ENCODE measurements around the gene MEP1B.

DNA sequence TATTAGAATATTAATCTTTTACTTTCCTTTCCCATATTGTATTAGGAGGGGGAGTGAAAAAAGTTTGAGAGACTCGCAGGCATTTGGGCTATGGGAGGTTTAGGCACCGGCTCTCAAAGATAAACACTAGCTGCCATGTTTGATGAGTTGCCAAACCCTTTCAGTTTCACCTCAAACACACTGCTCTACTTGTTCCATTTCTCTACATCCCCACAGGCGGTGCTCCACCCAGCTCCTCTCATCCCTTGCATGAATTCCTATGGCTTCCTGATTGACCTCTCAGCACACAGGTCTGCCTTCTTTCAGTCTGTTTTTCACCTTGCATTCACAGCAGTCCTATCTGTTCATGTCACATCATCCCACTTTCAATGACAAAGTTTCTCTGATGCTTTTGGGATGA, 65.7 kb downstream of the MEP1B start:
- TF ChIP-seq, protein P1, sequence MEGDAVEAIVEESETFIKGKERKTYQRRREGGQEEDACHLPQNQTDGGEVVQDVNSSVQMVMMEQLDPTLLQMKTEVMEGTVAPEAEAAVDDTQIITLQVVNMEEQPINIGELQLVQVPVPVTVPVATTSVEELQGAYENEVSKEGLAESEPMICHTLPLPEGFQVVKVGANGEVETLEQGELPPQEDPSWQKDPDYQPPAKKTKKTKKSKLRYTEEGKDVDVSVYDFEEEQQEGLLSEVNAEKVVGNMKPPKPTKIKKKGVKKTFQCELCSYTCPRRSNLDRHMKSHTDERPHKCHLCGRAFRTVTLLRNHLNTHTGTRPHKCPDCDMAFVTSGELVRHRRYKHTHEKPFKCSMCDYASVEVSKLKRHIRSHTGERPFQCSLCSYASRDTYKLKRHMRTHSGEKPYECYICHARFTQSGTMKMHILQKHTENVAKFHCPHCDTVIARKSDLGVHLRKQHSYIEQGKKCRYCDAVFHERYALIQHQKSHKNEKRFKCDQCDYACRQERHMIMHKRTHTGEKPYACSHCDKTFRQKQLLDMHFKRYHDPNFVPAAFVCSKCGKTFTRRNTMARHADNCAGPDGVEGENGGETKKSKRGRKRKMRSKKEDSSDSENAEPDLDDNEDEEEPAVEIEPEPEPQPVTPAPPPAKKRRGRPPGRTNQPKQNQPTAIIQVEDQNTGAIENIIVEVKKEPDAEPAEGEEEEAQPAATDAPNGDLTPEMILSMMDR (IDR thresholded peaks at IDR 0.05), result no peak
- no peak for TF ChIP-seq EP300 (IDR thresholded peaks at IDR 0.05)

All from esophagus muscularis mucosa (tissue), 3 donors.